ENCODE data around the gene ROBO1. TPM values are rescaled to one million over a fixed set of nuclear protein-coding genes. Genes with fewer than 3 reads are reported as not detected.

Gene ROBO1
- polyA plus RNA-seq, 1 donor (not counting 4 experiments of a cell fraction or from before 2014, with no cell fraction given) = 27.1 TPM

- Histone ChIP-seq H3K36me3 (ENCODE audit: control insufficient read depth in 2 of 2, extremely low read depth in 1 of 2, insufficient read depth in 2 of 2, low read length in 2 of 2) (no peaks in the 10 kb centered on the region), H3K9me1 (ENCODE audit: control insufficient read depth, extremely low read depth, insufficient read depth, low read length) (no peaks in the 10 kb centered on the region), H3K4me3 (ENCODE audit: control insufficient read depth in 2 of 3, extremely low read depth in 1 of 3, insufficient read depth in 2 of 3, low read depth in 1 of 3, low read length in 3 of 3) (no peak overlapping the region), H3K9me3 (ENCODE audit: control insufficient read depth, low read depth, low read length) (no peaks in the 10 kb centered on the region), H3K27ac (ENCODE audit: control insufficient read depth, insufficient read depth, low read length) (no peak overlapping the region), H3K9ac (ENCODE audit: control insufficient read depth, extremely low read depth, insufficient read depth, low read length) (no peak overlapping the region), H3K4me1 (ENCODE audit: control insufficient read depth, extremely low read depth, insufficient read depth, low read length) (peaks cover 10% of the 10 kb centered on the region), H2AFZ (ENCODE audit: control insufficient read depth, low read length) (no peak overlapping the region), H3K4me2 (ENCODE audit: control insufficient read depth, extremely low read depth, insufficient read depth, low read depth, low read length) (no peak overlapping the region), H4K20me1 (ENCODE audit: control insufficient read depth, extremely low read depth, insufficient read depth, low read length) (no peaks in the 10 kb centered on the region), H3K79me2 (ENCODE audit: control insufficient read depth, insufficient read depth, low read length) (no peaks in the 10 kb centered on the region), H3K27me3 (ENCODE audit: control insufficient read depth, extremely low read depth, insufficient read depth, low read length) (no peaks in the 10 kb centered on the region)
- dilution Hi-C loops (cut with MboI; ENCODE audit: extremely low pct_ligation_motif_present, low sequenced_read_pairs) = no loop called here
- DNase-seq (ENCODE audit: low read depth, low spot score) (no peak), FAIRE-seq (no peak)
- TF ChIP-seq, protein P1, sequence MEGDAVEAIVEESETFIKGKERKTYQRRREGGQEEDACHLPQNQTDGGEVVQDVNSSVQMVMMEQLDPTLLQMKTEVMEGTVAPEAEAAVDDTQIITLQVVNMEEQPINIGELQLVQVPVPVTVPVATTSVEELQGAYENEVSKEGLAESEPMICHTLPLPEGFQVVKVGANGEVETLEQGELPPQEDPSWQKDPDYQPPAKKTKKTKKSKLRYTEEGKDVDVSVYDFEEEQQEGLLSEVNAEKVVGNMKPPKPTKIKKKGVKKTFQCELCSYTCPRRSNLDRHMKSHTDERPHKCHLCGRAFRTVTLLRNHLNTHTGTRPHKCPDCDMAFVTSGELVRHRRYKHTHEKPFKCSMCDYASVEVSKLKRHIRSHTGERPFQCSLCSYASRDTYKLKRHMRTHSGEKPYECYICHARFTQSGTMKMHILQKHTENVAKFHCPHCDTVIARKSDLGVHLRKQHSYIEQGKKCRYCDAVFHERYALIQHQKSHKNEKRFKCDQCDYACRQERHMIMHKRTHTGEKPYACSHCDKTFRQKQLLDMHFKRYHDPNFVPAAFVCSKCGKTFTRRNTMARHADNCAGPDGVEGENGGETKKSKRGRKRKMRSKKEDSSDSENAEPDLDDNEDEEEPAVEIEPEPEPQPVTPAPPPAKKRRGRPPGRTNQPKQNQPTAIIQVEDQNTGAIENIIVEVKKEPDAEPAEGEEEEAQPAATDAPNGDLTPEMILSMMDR (optimal IDR thresholded peaks at IDR 0.05 in 1 of 3, IDR thresholded peaks at IDR 0.05 in 1 of 3, conservative IDR thresholded peaks at IDR 0.05 in 1 of 3; ENCODE audit: extremely low read depth in 1 of 3, insufficient read depth in 2 of 3, low read length in 3 of 3) = no peak
- no peak for TF ChIP-seq EZH2 (IDR thresholded peaks at IDR 0.05; ENCODE audit: low read length)
Observed at GRCh38 chr3:78873641-78874040, 894.2 kb downstream of the ROBO1 start.

GRCh38 chr3:78872195-78872594 lies 895.6 kb downstream of the ROBO1 start:
- Histone ChIP-seq H3K4me1 (ENCODE audit: control insufficient read depth, extremely low read depth, insufficient read depth, low read length) (peaks cover 10% of the 10 kb centered on the region), H3K4me2 (ENCODE audit: control insufficient read depth, extremely low read depth, insufficient read depth, low read depth, low read length) (no peak overlapping the region), H3K9ac (ENCODE audit: control insufficient read depth, extremely low read depth, insufficient read depth, low read length) (no peak overlapping the region), H3K27ac (ENCODE audit: control insufficient read depth, insufficient read depth, low read length) (no peak overlapping the region), H2AFZ (ENCODE audit: control insufficient read depth, low read length) (no peak overlapping the region), H3K36me3 (ENCODE audit: control insufficient read depth in 2 of 2, extremely low read depth in 1 of 2, insufficient read depth in 2 of 2, low read length in 2 of 2) (no peaks in the 10 kb centered on the region), H3K9me3 (ENCODE audit: control insufficient read depth, low read depth, low read length) (no peaks in the 10 kb centered on the region), H3K9me1 (ENCODE audit: control insufficient read depth, extremely low read depth, insufficient read depth, low read length) (no peaks in the 10 kb centered on the region), H3K4me3 (ENCODE audit: control insufficient read depth in 2 of 3, extremely low read depth in 1 of 3, insufficient read depth in 2 of 3, low read depth in 1 of 3, low read length in 3 of 3) (no peak overlapping the region), H4K20me1 (ENCODE audit: control insufficient read depth, extremely low read depth, insufficient read depth, low read length) (no peaks in the 10 kb centered on the region), H3K79me2 (ENCODE audit: control insufficient read depth, insufficient read depth, low read length) (no peaks in the 10 kb centered on the region), H3K27me3 (ENCODE audit: control insufficient read depth, extremely low read depth, insufficient read depth, low read length) (no peaks in the 10 kb centered on the region)
- DNase-seq (ENCODE audit: low read depth, low spot score) (no peak), FAIRE-seq (no peak)
- TF ChIP-seq, protein P1 (optimal IDR thresholded peaks at IDR 0.05 in 1 of 3, IDR thresholded peaks at IDR 0.05 in 1 of 3, conservative IDR thresholded peaks at IDR 0.05 in 1 of 3; ENCODE audit: extremely low read depth in 1 of 3, insufficient read depth in 2 of 3, low read length in 3 of 3) = no peak
- no peak for TF ChIP-seq EZH2 (IDR thresholded peaks at IDR 0.05; ENCODE audit: low read length)
- dilution Hi-C loops (cut with MboI; ENCODE audit: extremely low pct_ligation_motif_present, low sequenced_read_pairs) = no loop called here
